BJ (cell line): ENCODE results near the gene DENND2A. TPM values are rescaled to one million over a fixed set of nuclear protein-coding genes. Genes with fewer than 3 reads are reported as not detected.

ENCODE experiments used
- CTCF ChIA-PET: fragments of 350-600 bp; formaldehyde crosslinking; extraction: SDS; loops from one replicate; lab custom pipeline; 2021; ENCODE audit warnings: antibody characterized with exemption, inconsistent platforms; lab: Yijun Ruan, JAX
- POLR2A ChIA-PET: fragments of 300-600 bp; sonication (Branson Sonifier 250); formaldehyde crosslinking; extraction: SDS; loops from one replicate; lab custom pipeline; 2021; ENCODE audit warnings: antibody characterized with exemption; lab: Charles Lee
- DNase-seq: peaks from one replicate; pipeline ENCODE4 v3.0.0-alpha.2; 2011; ENCODE audit warnings: low read depth
- H3K27me3 ChIP-seq: 2 replicates; pipeline ENCODE4 v1.6.0; 2011; ENCODE audit warnings: low read length; ENCODE audit not compliant: control insufficient read depth, insufficient read depth
- H3K36me3 ChIP-seq: 2 replicates; pipeline ENCODE4 v1.5.1; 2011; ENCODE audit warnings: low read length; ENCODE audit not compliant: control insufficient read depth, insufficient read depth
- H3K4me3 ChIP-seq: 2 replicates; pipeline ENCODE4 v1.5.1; 2011; ENCODE audit warnings: low read depth, mild to moderate bottlenecking, control low read depth, low read length
- polyA plus RNA-seq: library from polyadenylated mRNA; depleted of rRNA; stranded (reverse); fragments of >200 nt; gene quantifications from 2 replicates; pipeline ENCODE4 v1.2.3, GENCODE V29; 2011; rRNA removed
- small RNA-seq: library from RNA; depleted of rRNA; stranded (forward); fragments of <200 nt; gene quantifications from one replicate; pipeline ENCODE3, GENCODE V24; 2012; ENCODE audit warnings: low replicate concordance, low read depth; ENCODE audit not compliant: insufficient read length
- TF ChIP-seq, protein P1 (sequence below): IDR thresholded peaks from 2 replicates; pipeline ENCODE4 v1.5.1; 2011; ENCODE audit warnings: low read depth, mild to moderate bottlenecking, control low read depth, inconsistent platforms, low read length, moderate library complexity; ENCODE audit not compliant: insufficient read depth

Gene DENND2A
- polyA plus RNA-seq, 1 experiment: 3.3 TPM

DNA sequence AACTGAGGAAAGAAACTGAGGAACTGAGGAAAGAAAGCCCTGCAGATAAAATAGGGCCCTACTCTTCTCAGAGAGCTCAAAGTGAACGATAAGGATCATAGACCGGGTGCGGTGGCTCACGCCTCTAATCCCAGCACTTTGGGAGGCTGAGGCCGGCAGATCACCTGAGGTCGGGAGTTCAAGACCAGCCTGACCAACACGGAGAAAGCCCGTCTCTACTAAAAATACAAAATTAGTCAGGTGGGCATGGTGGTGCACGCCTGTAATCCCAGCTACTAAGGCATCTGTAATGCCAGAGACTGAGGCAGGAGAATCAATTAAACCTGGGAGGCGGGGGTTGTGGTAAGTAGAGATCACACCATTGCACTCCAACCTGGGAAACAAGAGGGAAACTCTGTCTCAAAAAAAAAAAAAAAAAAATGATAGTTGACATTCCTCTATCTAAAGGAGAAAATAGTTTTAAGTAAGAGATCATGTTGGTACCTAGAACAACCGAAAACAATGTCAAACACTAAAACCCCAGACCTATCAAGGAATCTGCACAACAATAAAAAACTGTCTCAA lies 163.8 kb downstream of the DENND2A start:
- Histone ChIP-seq H3K36me3 (no peaks in the 10 kb centered on the region), H3K4me3 (no peak overlapping the region), H3K27me3 (no peaks in the 10 kb centered on the region)
- CTCF ChIA-PET: interaction anchor here (1.0 to 1.6 kb wide), 7 partner anchors 20 to 180 kb away, joined by 3 to 4 read pairs (median 3); no protein-coding TSS in a partner anchor
- DNase-seq: no peak
- TF ChIP-seq, protein P1, sequence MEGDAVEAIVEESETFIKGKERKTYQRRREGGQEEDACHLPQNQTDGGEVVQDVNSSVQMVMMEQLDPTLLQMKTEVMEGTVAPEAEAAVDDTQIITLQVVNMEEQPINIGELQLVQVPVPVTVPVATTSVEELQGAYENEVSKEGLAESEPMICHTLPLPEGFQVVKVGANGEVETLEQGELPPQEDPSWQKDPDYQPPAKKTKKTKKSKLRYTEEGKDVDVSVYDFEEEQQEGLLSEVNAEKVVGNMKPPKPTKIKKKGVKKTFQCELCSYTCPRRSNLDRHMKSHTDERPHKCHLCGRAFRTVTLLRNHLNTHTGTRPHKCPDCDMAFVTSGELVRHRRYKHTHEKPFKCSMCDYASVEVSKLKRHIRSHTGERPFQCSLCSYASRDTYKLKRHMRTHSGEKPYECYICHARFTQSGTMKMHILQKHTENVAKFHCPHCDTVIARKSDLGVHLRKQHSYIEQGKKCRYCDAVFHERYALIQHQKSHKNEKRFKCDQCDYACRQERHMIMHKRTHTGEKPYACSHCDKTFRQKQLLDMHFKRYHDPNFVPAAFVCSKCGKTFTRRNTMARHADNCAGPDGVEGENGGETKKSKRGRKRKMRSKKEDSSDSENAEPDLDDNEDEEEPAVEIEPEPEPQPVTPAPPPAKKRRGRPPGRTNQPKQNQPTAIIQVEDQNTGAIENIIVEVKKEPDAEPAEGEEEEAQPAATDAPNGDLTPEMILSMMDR: no peak
- POLR2A ChIA-PET: no interaction called here

DNA sequence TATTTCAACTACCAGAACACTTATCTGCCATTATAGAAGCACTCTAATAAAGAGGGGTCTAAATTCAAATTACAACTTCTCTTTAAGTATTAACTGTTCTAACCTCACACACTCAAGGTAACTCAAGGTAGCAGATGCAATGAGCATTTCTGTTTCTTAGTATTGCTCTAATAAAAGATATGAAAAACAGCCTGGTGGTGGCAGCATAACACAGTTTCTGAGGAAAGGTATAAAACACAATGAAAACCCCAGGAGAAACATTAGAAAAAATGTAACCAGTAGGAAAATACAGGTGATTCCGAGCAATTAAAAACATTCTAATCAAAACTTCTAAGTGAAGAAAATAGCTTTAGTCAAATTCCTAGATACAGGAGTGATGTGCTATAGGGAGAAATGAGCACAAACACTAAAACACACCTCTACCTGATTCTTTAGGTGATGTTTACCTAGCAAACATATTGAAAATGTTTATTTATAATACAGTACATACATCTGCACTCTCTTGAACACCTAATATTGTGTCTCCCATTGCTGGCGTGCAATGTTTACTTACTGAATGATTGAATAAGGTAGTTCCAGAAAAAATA lies 164.8 kb downstream of the DENND2A start:
- POLR2A ChIA-PET: no interaction called here
- CTCF ChIA-PET: interaction anchor here (1.0 to 1.6 kb wide), 7 partner anchors 19 to 177 kb away, joined by 3 to 5 read pairs (median 3); no protein-coding TSS in a partner anchor
- DNase-seq: no peak
- Histone ChIP-seq H3K27me3 (no peaks in the 10 kb centered on the region), H3K36me3 (peaks cover 3% of the 10 kb centered on the region), H3K4me3 (no peak overlapping the region)
- TF ChIP-seq, protein P1: peak; percentile 54

Small RNAs within 50 kb of the gene (small RNA-seq; reads per million reads assigned to genes)
- gene RF00019 (not detected), gene RN7SL771P (not detected)

Other genes starting within 250 kb of the DENND2A start
- gene SLC37A3, start 242.3 kb downstream of the DENND2A start, polyA plus RNA-seq: 35.2 and 40.2 TPM in 2 replicates
- not detected in 2 replicates for gene RAB19, start 236.8 kb downstream of the DENND2A start, polyA plus RNA-seq
- 61.2 and 62.9 TPM in 2 replicates for gene MKRN1, start 161.3 kb downstream of the DENND2A start, polyA plus RNA-seq
- gene ADCK2, start 32.1 kb upstream of the DENND2A start, polyA plus RNA-seq: 13.7 and 15.4 TPM in 2 replicates
- 289 and 294 TPM in 2 replicates for gene NDUFB2, start 55.9 kb upstream of the DENND2A start, polyA plus RNA-seq